Activated naive CD4-positive, alpha-beta T cell treated with Interleukin-2 at 50 U/mL for 16 hours (primary cell): ENCODE data around the gene PADI1.
"Not testable (repeated sequence)": the region's sequence is repeated elsewhere in the genome, so short reads cannot be mapped to it uniquely, and the experiment has no call there.

ENCODE experiments used
- DNase-seq: peaks from one replicate; pipeline ENCODE4 v3.0.0-alpha.2; 2020

The PADI1 gene

DNA sequence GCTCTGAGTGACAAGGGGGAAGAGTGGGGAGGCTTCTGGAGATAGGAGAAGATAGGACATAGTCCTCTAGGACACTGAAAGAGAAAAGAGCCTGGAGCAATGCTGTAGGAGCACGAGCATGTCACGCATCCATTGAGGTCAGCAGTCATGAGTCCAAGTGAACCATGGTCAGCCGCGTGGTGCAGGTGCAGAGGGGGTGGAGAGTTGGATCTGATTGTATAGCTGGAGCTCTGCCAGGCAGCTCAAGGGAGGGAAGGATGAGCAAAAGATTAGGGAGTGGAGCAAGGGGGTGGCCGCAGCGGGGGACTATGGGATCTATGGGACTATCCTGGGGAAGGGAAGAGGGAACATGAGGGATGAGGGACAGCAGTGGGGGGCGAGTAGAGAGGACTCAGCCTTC, 14.0 kb downstream of the PADI1 start:
- DNase-seq, result no peak

DNA sequence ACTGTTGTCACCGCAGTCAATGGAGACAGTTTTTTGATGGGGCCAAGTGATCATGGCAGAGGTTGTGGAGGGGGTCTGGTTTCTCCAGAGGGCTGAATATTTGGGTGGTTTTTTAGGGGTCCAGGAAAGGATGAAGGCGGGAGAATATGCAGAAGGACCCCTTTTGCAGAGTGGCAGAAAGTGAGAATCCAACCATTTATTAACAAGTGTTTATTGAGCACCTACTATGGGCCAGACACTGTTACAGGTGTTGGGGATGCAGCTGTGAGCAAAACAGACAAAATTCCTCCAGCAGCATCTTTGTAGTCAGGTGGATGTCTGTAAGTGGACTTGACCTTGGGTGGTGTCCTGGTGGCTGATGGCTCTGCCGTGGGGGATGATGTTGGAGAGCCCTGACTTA, 15.4 kb downstream of the PADI1 start:
- DNase-seq, result no peak

DNA sequence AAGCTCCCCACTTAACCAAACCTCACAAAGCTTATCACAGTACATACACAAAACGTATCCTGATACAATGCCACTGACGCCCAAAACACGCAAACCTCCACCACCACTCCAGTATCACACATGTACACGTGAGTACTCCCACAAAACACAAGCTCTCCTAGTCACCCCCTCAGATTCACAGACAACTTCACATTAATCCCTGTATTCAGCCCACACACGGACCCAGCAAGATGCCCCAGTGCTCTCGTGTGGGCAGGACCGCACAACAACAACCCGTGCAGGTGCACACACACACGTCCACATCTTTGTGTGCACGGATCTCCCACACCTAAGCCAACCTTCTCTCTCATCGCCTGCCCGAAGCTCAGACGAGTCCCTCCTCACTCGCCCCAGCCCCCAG, 17.6 kb downstream of the PADI1 start:
- no peak for DNase-seq

DNA sequence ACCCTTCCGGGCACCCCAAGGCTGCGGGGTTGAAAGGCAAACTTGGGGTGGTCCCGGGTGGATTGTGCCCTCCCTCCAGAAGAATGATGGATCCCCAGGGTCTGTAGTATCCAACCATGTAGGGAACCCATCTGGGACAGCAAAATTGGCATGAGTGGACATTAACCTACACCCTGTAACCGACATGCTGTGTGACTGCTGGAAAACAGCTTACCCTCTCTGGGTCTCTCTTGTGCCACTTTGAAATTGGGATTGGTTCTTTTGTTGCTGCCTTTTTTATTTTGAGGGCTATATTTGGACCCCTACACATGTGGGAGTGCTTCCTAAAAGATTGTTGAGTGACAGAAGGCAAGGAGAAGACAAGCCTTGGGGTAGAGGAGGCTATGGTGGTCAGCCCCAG, 19.5 kb downstream of the PADI1 start:
- no peak for DNase-seq

DNA sequence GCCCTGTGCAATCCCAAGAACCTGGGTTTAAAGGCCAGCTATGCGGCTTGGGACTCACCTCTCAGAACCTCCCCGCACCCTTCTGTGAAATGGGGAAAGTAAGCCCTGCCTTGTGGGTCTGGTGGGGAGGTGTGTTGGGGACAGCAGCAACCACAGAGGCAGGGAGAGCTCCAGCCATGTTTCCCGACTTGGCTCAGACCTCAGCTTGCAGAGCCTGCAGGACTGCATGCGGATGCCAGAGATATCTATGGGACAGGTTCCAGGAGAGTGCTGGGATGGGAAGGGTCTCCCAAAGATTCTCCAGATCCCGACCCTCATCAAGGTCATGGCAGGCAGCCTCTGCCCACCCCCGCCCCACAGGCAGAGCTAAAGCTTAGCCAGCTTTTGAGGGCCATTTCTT, 20.2 kb downstream of the PADI1 start:
- DNase-seq, result no peak

DNA sequence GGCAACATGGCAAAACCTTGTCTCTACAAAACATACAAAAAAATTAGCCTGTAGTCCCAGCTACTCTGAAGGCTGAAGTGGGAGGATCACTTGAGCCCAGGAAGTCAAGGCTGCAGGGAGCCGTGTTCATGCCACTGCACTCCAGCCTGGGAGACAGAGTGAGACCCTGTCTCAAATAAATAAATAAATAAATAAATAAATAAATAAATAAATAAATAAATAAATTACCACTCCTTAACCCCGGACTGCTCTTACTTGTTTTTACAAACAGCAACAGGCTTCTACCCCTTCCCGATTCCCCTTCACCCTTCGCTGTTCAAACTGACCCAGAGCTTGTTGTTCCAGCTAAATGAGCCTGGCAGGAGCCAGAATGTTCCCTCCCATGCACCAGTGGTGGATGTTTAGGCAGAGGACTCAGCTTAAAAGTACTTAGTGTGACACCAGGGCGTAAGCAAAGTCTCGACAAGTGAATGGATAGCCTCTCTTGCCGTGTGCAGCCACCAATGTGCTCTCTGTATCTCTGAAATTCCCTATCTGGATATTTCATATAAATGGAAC, 22.5 kb downstream of the PADI1 start:
- DNase-seq, result no peak

DNA sequence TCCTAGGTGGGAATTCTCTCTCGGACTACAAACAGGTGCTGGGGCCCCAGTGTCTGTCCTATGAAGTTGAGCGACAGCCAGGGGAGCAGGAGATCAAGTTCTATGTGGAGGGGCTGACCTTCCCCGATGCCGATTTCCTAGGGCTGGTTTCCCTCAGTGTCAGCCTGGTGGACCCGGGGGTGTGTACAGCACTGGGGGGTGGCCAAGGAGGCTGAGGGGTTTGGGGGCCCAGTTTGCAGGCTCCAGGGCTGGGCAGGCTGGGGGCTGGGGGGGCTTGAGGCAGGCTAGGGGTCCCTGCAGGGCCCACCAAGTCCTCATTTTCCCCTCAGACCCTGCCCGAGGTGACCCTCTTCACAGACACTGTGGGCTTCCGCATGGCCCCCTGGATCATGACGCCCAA, 23.7 kb downstream of the PADI1 start:
- no peak for DNase-seq

DNA sequence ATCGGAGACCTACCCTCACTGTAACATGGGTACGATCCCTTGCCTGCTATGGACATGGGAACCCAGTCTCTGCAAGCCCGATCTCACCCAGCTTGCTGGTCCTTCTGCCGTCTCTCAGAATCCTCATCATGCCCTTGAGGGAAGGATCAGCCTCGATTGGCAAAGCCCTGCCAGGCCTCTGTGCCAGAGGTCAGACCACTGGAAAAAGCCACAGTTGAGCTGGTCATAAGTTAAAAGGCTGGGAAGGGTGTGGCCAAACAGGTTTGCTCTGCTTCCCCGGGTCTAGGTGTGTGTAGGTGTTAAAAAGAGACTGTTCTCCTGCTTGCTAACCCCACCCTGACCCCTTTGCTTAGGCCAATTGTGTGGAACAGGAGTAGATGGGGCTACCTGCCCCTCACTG, 24.5 kb downstream of the PADI1 start:
- no peak for DNase-seq

DNA sequence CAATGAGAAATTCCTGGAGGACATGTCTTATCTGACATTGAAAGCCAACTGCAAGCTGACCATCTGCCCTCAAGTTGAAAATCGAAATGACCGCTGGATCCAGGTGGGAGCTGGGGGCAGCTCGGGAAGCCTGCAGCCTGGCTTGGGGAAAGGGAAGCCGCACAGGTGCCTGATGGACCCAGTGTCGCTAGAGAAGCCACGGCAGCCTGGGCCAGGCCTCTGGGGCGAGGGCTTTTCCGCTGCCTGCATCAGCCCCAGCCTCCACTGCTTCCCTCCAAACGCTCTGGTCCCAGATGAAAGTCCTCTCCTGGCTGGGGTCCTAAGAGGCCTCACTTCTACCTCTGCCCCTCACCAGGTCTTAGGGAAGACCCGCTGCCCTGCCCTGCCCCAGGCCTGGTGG, 25.2 kb downstream of the PADI1 start:
- no peak for DNase-seq

DNA sequence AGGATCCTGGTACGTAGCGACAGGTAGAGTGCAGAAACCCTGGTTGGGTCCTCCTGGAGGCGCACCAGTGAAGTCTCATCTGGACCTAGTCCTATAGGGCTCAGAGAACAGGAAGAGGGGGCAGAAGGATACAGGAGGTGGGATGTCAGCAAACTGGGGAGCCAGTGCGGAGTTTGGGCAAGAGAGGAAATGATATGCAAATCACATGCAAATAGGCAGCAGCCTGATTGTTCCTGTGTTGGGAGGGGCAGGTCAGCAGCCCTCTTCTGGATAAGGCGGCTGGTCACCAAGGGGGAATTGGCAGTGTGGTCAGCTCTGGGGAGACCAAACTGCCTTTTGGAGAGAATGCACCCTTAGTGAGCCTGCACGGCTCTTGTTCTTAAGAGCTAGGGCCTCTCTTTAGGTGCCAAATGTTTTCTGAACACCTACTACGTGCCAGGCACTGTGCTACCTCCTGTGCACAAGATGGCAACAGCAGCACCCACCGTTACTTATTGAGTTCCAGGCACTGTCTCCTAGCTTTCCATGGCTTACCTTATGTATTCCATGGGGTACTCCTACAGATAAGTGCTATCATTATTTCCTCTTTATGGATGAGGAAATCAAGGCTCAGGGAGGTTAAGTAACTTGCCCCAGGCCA, 25.9 kb downstream of the PADI1 start:
- no peak for DNase-seq

DNA sequence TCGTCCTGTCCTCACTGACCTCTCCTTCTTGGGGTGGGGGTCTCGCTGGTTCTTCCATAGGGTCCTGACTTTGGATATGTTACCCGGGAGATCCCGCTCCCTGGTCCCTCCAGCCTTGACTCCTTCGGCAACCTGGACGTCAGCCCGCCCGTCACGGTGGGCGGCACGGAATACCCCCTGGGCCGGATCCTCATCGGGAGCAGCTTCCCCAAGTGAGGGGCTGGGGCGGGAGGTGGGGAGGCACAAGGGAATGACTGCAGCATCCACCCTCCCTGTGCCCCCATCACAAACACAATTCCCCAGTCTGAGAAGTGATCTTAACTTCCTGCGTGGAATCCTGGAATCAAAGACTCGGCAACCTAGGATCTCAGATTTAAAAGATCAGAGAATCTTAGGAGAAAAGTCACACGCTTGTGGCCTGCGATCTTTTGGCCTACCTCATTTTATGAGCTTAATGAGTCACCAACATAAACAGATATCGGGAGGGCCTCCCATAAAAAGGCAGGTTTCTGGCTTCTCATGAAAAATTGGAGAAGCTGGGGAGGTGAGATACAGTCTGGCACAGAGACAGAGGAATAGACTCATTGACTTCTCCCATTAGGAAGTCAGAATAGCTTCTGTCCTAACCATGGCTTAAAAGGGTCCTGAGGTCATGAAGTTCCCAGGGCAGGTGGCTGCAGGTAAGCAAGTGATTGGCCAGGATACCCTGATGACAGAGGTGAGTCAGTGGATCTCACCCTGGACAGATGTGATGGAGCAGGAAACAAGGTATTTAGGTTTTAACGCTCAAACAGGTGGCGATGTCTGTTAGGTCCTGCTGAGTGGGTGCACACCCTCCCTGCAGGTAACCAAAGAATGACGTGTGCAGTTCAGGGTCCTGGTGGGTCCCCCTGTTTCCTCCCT, 28.1 kb downstream of the PADI1 start:
- DNase-seq, result no peak

DNA sequence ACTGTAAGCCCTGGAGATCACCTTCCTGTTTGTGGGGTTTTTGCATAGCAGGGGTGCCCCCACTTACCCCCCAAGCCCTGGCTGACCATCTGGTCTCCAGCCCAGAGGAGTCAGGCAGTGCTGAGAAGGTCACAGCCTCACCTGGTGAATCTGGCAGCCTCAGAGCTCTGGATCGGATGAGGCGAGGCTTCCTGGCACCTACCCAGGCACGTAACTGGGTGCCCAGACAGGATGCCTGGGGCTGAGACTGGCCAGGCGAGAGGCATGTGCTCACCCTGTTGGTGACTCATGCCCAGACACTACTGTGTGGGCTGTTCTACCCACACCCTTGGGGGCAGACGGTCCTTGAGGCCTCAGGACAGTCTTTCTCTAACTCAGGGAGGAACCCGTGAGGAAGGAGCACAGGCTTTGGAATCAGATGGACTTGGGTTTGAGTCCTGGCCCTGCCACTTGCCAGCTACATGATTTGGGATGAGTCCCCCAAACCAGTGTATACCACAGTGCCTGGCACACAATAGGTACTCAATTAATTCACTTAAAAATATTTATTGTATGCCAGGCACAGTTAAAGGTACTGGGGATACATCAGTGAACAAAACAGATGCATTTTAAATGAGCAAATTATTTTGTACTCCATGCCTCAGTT, 28.9 kb downstream of the PADI1 start:
- DNase-seq, result no peak

DNA sequence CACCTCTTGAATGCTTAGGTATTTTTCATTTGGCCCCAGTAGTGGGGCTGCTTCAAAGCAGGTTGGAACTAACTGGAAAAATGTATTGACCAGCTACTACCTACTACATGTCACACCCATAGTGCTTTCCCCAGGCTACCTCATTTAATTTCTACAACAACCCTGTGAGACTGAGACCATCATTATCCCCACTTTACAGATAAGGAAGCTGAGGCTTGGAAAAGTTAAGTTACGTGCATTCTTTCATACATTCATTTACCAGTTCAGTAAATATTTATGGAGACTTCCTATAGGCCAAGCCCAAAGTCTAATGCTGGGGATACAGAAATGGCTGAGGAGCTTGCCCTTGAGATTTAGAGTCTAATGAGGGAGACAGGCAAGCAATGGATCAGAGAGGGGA, 29.5 kb downstream of the PADI1 start:
- no peak for DNase-seq

DNA sequence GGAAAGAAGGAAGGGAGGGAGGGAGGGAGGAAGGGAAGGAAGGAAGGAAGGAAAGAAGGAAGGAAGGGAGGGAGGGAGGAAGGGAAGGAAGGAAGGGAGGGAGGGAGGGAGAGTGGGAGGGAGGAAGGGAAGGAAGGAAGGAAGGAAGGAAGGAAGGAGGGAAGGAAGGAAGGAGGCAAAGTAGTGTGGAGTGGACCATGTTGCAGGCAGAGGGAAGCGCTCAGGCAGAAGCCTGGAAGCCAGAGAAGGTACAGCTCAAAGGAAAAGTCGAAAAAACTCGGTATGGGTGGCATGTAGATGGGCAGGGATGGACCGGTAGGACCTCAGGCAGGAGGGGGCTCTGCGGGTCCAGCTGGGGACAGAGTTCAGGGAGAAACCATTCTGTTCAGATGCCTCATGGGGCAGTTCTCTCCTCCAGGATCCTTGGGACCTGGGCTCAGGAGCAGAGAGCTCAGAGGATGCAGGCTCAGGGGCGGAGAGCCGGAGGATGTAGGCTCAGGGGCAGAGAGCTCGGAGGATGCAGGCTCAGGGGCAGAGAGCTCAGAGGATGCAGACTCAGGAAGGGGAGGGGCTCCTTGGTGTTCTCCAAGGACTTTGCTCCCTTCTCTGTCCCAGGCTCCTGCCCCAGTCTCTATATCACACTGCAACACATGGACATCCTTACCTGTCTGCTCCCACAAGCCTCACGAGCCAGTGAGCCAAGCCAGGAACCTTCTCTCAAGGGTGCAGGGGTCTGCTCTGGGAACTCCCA, 30.4 kb downstream of the PADI1 start:
- DNase-seq, result no peak

DNA sequence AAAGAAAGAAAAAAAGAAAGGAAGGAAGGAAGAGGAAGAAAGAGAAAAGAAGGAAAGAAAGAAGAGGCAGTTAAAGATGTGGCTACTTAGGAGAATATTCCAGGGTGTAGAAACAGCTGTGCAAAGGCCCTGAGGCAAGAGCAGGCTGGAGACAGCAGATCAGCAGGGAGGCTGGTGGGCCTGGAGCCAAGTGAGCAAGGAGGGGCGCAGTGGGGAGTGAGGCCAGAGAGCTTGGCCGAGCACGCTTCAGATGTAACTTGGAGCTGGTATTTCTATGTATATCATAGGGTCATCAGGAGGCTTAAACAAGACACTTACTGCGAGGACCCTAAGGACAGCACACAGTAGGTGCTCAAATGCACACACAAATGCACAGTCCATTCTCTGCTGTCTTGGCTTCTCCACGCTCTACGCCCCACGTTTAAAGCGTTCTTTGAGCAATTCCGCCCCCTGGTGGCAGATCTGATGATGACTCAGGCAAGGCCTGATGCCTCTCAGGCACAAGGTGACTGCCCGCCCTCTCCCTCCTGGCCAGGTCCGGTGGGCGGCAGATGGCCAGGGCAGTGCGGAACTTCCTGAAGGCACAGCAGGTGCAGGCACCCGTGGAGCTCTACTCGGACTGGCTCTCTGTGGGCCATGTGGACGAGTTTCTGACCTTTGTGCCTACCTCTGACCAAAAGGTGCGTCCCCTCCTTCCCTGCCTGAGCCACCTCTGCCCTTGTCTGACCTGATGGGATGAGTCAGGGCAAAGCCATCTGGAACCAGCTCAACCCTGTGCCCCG, 32.0 kb downstream of the PADI1 start:
- peak; percentile 88 for DNase-seq

DNA sequence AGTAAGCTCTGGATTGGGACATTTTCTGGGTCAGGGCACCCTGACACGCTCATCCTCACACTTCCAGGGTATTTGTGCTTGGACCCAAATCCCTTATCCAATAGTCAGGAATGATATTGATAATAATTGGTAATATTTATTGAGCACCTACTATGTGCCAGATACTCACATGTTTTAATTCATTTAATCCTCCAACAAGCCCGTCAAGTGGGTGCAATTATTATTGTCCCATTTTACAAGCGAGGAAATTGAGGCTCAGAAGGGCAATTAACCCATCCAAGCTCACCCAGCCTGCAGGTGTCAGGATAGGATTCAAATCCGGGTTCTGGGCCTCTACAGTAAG, 32.6 kb downstream of the PADI1 start:
- DNase-seq, result no peak

DNA sequence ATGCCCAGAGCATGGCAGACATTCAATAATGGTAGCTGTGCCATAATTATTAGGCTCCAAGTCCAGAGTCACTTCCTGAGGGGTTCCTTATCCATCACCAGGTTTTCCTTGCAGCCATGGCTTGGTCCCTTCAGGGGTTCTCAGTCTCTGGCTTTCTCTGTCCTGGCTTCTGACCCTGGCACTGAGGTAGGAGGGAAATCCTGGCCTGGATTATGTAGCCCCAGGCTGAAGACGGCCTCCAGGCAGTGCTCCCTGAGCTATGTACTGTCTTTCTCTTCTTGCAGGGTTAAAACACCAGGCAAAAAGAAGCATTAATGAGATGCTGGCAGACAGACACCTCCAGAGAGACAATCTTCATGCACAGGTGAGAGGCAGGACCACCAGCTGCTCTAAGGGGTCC, 34.5 kb downstream of the PADI1 start:
- no peak for DNase-seq

DNA sequence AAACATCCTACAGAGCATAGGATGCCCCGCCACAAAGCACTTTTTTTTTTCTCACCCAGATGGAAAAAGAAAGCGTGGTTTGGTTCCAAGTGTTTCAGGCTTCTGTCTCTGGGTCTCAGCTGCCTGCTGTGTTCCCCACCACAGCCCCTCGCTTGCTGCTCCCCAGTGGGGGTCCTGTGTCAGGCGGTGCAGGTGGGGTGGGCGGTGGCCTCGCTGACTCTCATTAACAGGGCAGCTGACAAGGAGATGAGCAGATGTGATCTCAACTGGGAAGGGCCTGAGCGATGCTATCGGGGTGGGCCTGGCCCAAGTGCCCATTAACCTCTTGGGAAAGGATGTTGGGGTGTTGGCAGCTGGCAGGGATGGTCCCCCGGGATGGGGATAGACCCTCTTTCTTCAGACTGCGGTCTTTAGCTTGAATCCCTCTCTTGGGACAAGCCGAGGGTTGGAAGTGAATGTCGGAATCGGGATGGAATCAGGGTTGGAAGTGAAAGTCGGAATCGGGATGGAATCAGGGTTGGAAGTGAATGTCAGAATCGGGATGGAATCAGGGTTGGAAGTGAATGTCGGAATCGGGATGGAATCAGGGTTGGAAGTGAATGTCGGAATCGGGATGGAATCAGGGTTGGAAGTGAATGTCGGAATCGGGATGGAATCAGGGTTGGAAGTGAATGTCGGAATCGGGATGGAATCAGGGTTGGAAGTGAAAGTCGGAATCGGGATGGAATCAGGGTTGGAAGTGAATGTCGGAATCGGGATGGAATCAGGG, 36.3 kb downstream of the PADI1 start:
- not testable (repeated sequence) for DNase-seq

DNA sequence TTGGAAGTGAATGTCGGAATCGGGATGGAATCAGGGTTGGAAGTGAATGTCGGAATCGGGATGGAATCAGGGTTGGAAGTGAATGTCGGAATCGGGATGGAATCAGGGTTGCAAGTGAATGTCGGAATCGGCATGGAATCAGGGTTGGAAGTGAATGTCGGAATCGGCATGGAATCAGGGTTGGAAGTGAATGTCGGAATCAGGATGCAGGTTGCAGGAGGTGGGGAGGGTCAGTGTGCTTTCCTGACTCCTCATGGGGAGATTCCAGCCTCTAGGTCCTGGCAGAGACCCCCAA, 36.8 kb downstream of the PADI1 start:
- DNase-seq, result not testable (repeated sequence)

DNA sequence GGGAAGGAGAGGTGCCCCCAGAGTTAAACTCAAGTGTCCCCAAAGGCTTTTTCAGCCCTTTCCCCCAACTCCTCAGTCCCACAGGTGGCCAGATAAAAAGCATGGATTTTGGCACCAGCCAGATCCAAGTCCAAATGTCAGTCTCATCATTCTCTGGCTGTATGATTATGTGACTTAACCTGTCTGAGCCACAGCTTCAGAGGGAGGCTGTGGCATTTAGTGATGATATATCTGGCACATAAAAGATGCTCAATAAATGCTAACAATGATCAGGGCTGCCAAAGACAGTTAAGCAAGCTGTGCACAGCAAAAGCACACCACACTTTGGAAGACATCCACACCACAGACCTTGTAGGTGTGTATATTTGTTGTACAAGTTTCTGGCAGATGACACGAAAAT, 38.3 kb downstream of the PADI1 start:
- no peak for DNase-seq

DNA sequence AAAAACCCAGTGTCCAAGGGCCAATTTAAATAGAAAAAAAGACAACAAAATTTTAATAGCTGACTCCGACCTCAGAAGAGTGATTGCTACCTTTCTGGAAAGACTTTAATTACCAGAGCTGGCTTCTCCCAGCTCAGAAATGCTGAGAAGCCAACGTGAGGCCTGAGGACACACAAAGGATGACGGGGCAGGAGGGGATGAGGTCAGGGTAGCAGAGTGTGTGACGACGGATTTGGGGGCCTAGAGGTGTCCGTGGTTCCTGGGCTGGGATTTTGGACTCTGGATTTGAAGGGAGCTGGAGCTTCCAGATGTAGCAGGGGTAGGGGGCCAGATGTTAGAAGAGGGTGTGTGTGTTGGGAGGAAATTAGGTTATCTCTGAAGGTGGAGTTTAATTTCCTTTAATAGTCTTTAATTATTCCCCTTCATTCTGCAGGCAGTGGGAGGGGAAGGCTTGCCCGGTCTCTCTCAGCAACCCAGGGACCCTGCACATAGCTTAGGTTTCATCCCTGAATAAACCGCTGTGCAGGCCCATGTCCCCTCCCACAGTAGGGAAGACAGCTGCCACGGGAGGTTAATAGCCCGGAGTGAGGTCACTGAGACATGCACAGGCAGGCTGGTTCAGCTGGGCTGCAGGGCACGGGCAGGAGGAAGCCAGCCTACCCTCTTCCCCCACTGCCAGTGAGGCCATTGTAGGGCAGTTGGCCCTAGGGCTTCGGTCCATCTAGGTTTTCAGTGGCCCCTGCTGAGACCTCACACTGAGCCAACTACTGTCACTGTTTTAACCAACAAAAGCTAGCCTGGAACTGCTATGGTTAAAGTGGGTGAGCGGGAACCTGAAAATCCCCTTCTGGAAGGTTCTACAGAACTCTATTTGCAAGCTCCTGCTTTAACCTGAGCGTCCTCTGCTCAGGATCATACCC, 40.2 kb downstream of the PADI1 start:
- no peak for DNase-seq
